Activated T-helper 1 cell treated with anti-CD3 and anti-CD28 coated beads, Interleukin-12 subunit alpha, Interleukin-12 subunit beta, Interleukin-2, Interleukin-4 antibody, amounts not matched to agents 30 ng/mL and 10 ng/mL and 1 ng/mL, durations not matched to agents 14 hours and 24 hours and 36 hours (primary cell): ENCODE results near the gene NPAS3. TPM values are rescaled to one million over a fixed set of nuclear protein-coding genes. Genes with fewer than 3 reads are reported as not detected.

Source experiments
- DNase-seq: peaks from one replicate; pipeline ENCODE4 v3.0.0; 2021; ENCODE audit warnings: low spot score
- H3K27ac Mint-ChIP-seq: one replicate; pipeline ENCODE4 v1.8.0; 2021; ENCODE audit warnings: mild to moderate bottlenecking, mixed read lengths
- H3K27me3 Mint-ChIP-seq: one replicate; pipeline ENCODE4 v1.8.0; 2022; ENCODE audit warnings: mild to moderate bottlenecking, moderate library complexity, mixed read lengths; ENCODE audit not compliant: insufficient read depth
- H3K36me3 Mint-ChIP-seq: one replicate; pipeline ENCODE4 v1.8.0; 2021; ENCODE audit warnings: low read depth, mixed read lengths
- H3K4me1 Mint-ChIP-seq: one replicate; pipeline ENCODE4 v1.8.0; 2021; ENCODE audit warnings: low read depth, mixed read lengths
- H3K4me3 Mint-ChIP-seq: one replicate; pipeline ENCODE4 v1.8.0; 2021; ENCODE audit warnings: mild to moderate bottlenecking, moderate library complexity, mixed read lengths
- H3K9me3 Mint-ChIP-seq: one replicate; pipeline ENCODE4 v1.8.0; 2021; ENCODE audit warnings: mixed read lengths
- intact Hi-C: fragments of 100-400 bp; cut with micrococcal nuclease; formaldehyde crosslinking; loops from one replicate; pipeline ENCODE4 v1.15.1; 2024
- total RNA-seq: library from RNA; stranded (reverse); gene quantifications from 2 replicates; pipeline ENCODE4 v1.2.3, GENCODE V29; 2022

Gene NPAS3
- total RNA-seq, 1 donor from 2014 or later = not detected

- no peaks in the 10 kb centered on the region for H3K36me3 Mint-ChIP-seq
- no peak overlapping the region for H3K27ac Mint-ChIP-seq
- intact Hi-C loops = no loop called here
- no peaks in the 10 kb centered on the region for H3K9me3 Mint-ChIP-seq
- H3K4me3 Mint-ChIP-seq = no peak overlapping the region
- H3K27me3 Mint-ChIP-seq = no peaks in the 10 kb centered on the region
- DNase-seq = no peak
- no peaks in the 10 kb centered on the region for H3K4me1 Mint-ChIP-seq
Observed at GRCh38 chr14:33516898-33517436, 578.3 kb downstream of the NPAS3 start.

GRCh38 chr14:33521192-33521591, 582.5 kb downstream of the NPAS3 start:
- no peak for DNase-seq
- intact Hi-C loops = no loop called here
- Mint-ChIP-seq H3K27ac (no peak overlapping the region), H3K4me3 (no peak overlapping the region), H3K4me1 (no peaks in the 10 kb centered on the region), H3K36me3 (no peaks in the 10 kb centered on the region), H3K27me3 (no peaks in the 10 kb centered on the region), H3K9me3 (no peaks in the 10 kb centered on the region)

DNA sequence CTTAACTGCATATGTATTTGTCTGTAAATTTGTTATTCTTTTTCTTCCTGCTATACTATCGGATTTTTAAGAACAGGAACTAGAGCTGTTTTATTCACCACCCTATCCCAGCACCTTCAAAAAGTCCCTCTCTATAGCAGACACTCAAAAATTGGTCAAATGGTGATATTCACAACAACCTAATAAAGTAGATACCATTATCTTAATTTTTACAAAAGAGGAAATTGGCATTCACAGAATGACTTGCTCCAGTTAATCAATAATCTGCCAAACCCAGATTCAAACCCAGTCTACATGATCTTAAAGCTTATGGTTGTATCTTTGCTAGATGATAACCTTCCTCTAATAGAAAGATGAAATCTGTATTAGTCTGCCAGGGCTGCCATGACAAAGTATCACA, 585.6 kb downstream of the NPAS3 start:
- H3K9me3 Mint-ChIP-seq = no peaks in the 10 kb centered on the region
- H3K4me3 Mint-ChIP-seq = no peak overlapping the region
- intact Hi-C loops = no loop called here
- no peak for DNase-seq
- H3K4me1 Mint-ChIP-seq = no peaks in the 10 kb centered on the region
- no peaks in the 10 kb centered on the region for H3K27me3 Mint-ChIP-seq
- H3K27ac Mint-ChIP-seq = no peak overlapping the region
- H3K36me3 Mint-ChIP-seq = no peaks in the 10 kb centered on the region

- H3K36me3 Mint-ChIP-seq = no peaks in the 10 kb centered on the region
- no peaks in the 10 kb centered on the region for H3K9me3 Mint-ChIP-seq
- intact Hi-C loops = no loop called here
- H3K27me3 Mint-ChIP-seq = no peaks in the 10 kb centered on the region
- H3K27ac Mint-ChIP-seq = no peak overlapping the region
- H3K4me1 Mint-ChIP-seq = no peaks in the 10 kb centered on the region
- no peak overlapping the region for H3K4me3 Mint-ChIP-seq
- DNase-seq = no peak
Observed at GRCh38 chr14:33525626-33526025, 586.9 kb downstream of the NPAS3 start.

GRCh38 chr14:33527023-33527634, 588.5 kb downstream of the NPAS3 start:
- intact Hi-C loops = no loop called here
- H3K9me3 Mint-ChIP-seq = no peaks in the 10 kb centered on the region
- H3K36me3 Mint-ChIP-seq = no peaks in the 10 kb centered on the region
- no peak overlapping the region for H3K27ac Mint-ChIP-seq
- no peaks in the 10 kb centered on the region for H3K4me1 Mint-ChIP-seq
- H3K4me3 Mint-ChIP-seq = no peak overlapping the region
- DNase-seq = no peak
- no peaks in the 10 kb centered on the region for H3K27me3 Mint-ChIP-seq

DNA sequence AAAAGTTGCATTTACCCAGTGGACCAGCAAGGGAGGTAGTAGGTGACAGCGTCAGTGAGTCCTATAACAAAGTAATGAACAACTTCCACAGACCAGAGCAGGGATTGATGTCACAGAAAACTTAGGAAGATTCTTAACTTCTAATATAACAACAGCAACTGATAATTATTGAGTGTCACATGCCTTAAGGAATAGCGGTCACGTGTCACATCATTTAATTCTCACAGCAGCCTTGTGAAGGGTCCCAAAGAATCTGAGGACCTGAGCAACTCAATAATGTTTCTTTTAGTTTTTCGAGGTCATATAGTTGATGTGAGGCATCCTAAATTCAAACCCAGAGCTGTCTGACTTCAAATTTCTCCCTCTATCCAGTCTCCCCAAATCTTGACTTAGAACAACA, 590.0 kb downstream of the NPAS3 start:
- no peak overlapping the region for H3K27ac Mint-ChIP-seq
- H3K4me1 Mint-ChIP-seq = no peaks in the 10 kb centered on the region
- no peaks in the 10 kb centered on the region for H3K27me3 Mint-ChIP-seq
- intact Hi-C loops = no loop called here
- no peak overlapping the region for H3K4me3 Mint-ChIP-seq
- no peaks in the 10 kb centered on the region for H3K9me3 Mint-ChIP-seq
- no peak for DNase-seq
- H3K36me3 Mint-ChIP-seq = no peaks in the 10 kb centered on the region

DNA sequence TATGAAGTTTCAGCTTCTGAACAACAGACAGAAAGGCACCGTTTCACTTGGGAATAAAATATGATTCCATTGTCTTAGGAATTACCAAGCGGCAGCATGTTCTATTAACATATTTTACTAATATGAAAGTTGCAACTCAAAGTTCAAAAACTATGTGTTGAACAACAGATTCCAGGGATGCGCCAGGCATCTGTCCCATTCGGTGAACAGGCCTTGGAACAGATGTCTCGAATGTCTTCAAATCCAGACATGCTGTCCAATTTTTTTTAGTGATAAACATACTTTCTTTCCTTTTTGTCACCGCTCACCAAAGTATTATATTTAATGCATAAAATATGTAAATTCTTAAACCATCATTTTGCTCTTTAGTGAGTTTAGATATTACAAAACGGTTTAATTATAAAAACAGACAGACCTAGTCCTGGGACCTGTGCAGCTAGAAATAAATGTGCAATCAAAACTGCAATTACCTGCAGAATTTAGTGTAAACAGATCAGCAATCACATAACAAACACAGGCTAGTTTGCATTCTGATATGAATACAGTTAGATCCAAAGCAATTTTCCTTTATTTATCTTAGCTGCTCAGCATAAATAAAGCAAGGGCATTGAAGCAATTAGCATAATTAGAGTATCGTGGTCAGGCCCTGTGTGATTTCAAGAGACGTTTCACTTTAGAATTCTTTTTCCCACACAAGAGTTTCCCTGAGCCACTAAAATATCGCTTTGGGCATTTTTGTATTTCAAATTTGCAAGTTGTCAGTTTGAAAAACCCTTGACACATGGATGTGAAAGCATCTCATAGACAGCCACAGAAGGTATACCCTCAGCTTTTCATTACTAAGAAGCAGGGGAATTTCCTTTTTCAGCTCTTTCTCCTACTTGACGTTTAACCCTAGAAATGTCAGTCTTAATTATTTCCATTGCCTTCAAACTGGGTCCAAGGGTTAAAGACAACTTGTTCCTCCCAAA, 591.4 kb downstream of the NPAS3 start:
- no peak overlapping the region for H3K4me3 Mint-ChIP-seq
- DNase-seq = no peak
- H3K36me3 Mint-ChIP-seq = no peaks in the 10 kb centered on the region
- H3K9me3 Mint-ChIP-seq = no peaks in the 10 kb centered on the region
- H3K27me3 Mint-ChIP-seq = peaks cover 3% of the 10 kb centered on the region
- H3K27ac Mint-ChIP-seq = no peak overlapping the region
- intact Hi-C loops = no loop called here
- H3K4me1 Mint-ChIP-seq = no peaks in the 10 kb centered on the region

GRCh38 chr14:33532553-33532952, 593.9 kb downstream of the NPAS3 start:
- Mint-ChIP-seq H3K27me3 (peaks cover 3% of the 10 kb centered on the region), H3K36me3 (no peaks in the 10 kb centered on the region), H3K4me3 (no peak overlapping the region), H3K27ac (no peak overlapping the region), H3K4me1 (no peaks in the 10 kb centered on the region), H3K9me3 (no peaks in the 10 kb centered on the region)
- intact Hi-C loops = no loop called here
- DNase-seq = no peak

DNA sequence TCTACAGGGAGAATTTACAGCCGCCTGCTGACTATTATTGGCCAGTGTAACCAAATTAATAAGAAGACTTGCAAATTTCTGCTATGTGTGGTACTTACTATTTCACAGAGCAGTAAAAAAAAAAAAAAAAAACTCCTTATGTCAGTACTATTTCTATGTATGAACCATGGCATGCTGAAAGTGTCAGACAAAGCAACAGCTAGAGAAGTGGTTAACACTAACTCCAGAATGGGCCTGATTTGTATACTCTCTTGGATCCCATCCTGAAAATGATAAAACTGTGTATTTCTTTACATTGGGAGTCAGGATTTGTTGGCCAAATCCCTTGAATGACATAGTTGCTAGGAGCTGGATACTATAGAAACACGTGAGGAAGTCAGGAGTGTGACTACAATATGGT, 595.4 kb downstream of the NPAS3 start:
- Mint-ChIP-seq H3K27ac (no peak overlapping the region), H3K4me1 (no peaks in the 10 kb centered on the region), H3K9me3 (no peaks in the 10 kb centered on the region), H3K27me3 (peaks cover 3% of the 10 kb centered on the region), H3K4me3 (no peak overlapping the region), H3K36me3 (no peaks in the 10 kb centered on the region)
- intact Hi-C loops = no loop called here
- no peak for DNase-seq

GRCh38 chr14:33534632-33535031, 596.0 kb downstream of the NPAS3 start:
- Mint-ChIP-seq H3K4me3 (no peak overlapping the region), H3K4me1 (no peaks in the 10 kb centered on the region), H3K36me3 (no peaks in the 10 kb centered on the region), H3K27me3 (peaks cover 3% of the 10 kb centered on the region), H3K27ac (no peak overlapping the region), H3K9me3 (no peaks in the 10 kb centered on the region)
- DNase-seq = no peak
- intact Hi-C loops = no loop called here

DNA sequence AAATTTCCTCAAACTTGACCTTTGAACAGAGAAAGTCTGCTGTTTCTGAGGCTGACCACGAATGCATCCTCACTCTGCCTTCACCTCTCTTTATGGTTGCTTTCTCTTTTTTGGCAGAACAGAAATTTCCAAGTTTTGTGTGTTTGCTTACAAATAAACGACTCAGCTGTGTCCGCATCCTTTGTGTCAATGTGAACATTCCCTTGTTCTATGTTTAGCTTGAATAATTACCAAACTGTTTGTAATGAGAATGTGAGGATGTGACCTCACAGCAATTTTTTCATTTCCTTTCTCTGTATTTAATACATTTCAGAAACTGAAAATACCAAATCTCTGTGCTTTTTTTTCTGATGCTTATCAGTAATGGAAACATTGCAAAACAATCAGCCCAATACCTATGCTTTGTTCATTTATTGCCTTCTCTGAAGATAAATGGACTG, 601.3 kb downstream of the NPAS3 start:
- Mint-ChIP-seq H3K4me1 (no peaks in the 10 kb centered on the region), H3K27ac (no peak overlapping the region)
- intact Hi-C loops = no loop called here

GRCh38 chr14:33541171-33541570, 602.5 kb downstream of the NPAS3 start:
- intact Hi-C loops = no loop called here
- Mint-ChIP-seq H3K27me3 (peaks cover 3% of the 10 kb centered on the region), H3K4me3 (no peak overlapping the region), H3K4me1 (no peaks in the 10 kb centered on the region), H3K9me3 (no peaks in the 10 kb centered on the region), H3K36me3 (no peaks in the 10 kb centered on the region), H3K27ac (no peak overlapping the region)
- DNase-seq = no peak

More for the DNA sequence above, 601.3 kb downstream of the NPAS3 start:
- Mint-ChIP-seq H3K4me3 (no peak overlapping the region), H3K36me3 (no peaks in the 10 kb centered on the region), H3K9me3 (no peaks in the 10 kb centered on the region), H3K27me3 (peaks cover 3% of the 10 kb centered on the region)
- DNase-seq = no peak
